ENCODE data around the gene CERS3.

DNA sequence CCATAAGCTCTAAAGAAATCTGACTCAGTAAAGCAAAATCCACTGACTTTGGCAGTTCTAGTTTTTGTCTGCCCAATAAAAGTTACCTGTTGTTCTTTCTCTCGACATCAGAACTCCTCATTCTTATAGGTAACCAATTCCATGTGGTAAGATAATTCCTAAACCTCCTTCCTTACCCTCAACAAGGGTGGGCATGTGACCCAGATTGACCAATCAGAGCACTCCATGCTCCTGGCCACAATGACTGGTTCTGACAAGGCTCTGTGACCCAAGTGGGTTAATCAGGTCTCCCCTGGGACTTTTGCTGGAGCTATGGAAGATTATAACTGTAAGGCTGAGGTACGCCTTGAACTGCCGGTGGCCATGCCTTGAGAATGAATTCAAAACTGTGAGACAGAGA lies 41.5 kb upstream of the CERS3 start:
- TF ChIP-seq POLR2A (IDR thresholded peaks at IDR 0.05; ENCODE audit: low read length) (no peak), GATA1 (IDR thresholded peaks at IDR 0.05; ENCODE audit: low read depth, low read length) (no peak)
